Measurements from ENCODE around the gene DISC1.

DISC1 gene

GRCh38 chr1:231690059-231690458 is 63.5 kb downstream of the DISC1 start:
- Histone ChIP-seq H3K27ac (ENCODE audit: low read depth, low read length, poor library complexity, severe bottlenecking) (no peak overlapping the region), H3K9ac (ENCODE audit: low read length) (no peak overlapping the region), H3K4me1 (ENCODE audit: insufficient read depth, low read length, severe bottlenecking) (no peaks in the 10 kb centered on the region), H3K27me3 (ENCODE audit: insufficient read depth, low read length) (no peaks in the 10 kb centered on the region), H3K9me3 (ENCODE audit: low read length) (no peaks in the 10 kb centered on the region), H3K9me2 (ENCODE audit: low read depth, low read length) (no peaks in the 10 kb centered on the region), H3K36me3 (ENCODE audit: insufficient read depth, low read length) (no peaks in the 10 kb centered on the region), H3F3A (ENCODE audit: insufficient read depth, low read length) (no peaks in the 10 kb centered on the region), H3K4me3 (ENCODE audit: low read depth, low read length, poor library complexity, severe bottlenecking) (no peak overlapping the region), H3K4me2 (ENCODE audit: low read length) (no peak overlapping the region), H4K20me1 (ENCODE audit: insufficient read depth, low read length) (no peaks in the 10 kb centered on the region), H3K79me2 (ENCODE audit: insufficient read depth, low read length) (no peaks in the 10 kb centered on the region), H2AFZ (ENCODE audit: low read length) (no peak overlapping the region)
- TF ChIP-seq EZH2 (IDR thresholded peaks at IDR 0.05; ENCODE audit: borderline replicate concordance, low read length) (no peak), CTCF (IDR thresholded peaks at IDR 0.05; ENCODE audit: low read length) (no peak)

GRCh38 chr1:231691618-231692259 is 65.1 kb downstream of the DISC1 start:
- no peaks in the 10 kb centered on the region for H3K9me3 ChIP-seq (ENCODE audit: low read length)
- H3K79me2 ChIP-seq (ENCODE audit: insufficient read depth, low read length): no peaks in the 10 kb centered on the region
- no peak overlapping the region for H3K9ac ChIP-seq (ENCODE audit: low read length)
- no peak overlapping the region for H3K27ac ChIP-seq (ENCODE audit: low read depth, low read length, poor library complexity, severe bottlenecking)
- no peak overlapping the region for H3K4me2 ChIP-seq (ENCODE audit: low read length)
- H3K4me1 ChIP-seq (ENCODE audit: insufficient read depth, low read length, severe bottlenecking): no peaks in the 10 kb centered on the region
- no peak overlapping the region for H3K4me3 ChIP-seq (ENCODE audit: low read depth, low read length, poor library complexity, severe bottlenecking)
- H3F3A ChIP-seq (ENCODE audit: insufficient read depth, low read length): no peaks in the 10 kb centered on the region
- TF ChIP-seq EZH2 (IDR thresholded peaks at IDR 0.05; ENCODE audit: borderline replicate concordance, low read length): no peak
- peak; percentile 83 for TF ChIP-seq CTCF (IDR thresholded peaks at IDR 0.05; ENCODE audit: low read length)
- no peaks in the 10 kb centered on the region for H3K9me2 ChIP-seq (ENCODE audit: low read depth, low read length)
- no peaks in the 10 kb centered on the region for H3K27me3 ChIP-seq (ENCODE audit: insufficient read depth, low read length)
- no peaks in the 10 kb centered on the region for H3K36me3 ChIP-seq (ENCODE audit: insufficient read depth, low read length)
- no peak overlapping the region for H2AFZ ChIP-seq (ENCODE audit: low read length)
- H4K20me1 ChIP-seq (ENCODE audit: insufficient read depth, low read length): no peaks in the 10 kb centered on the region

GRCh38 chr1:231693361-231694074 is 66.9 kb downstream of the DISC1 start:
- no peak overlapping the region for H3K4me2 ChIP-seq (ENCODE audit: low read length)
- no peaks in the 10 kb centered on the region for H3K9me3 ChIP-seq (ENCODE audit: low read length)
- no peaks in the 10 kb centered on the region for H3K4me1 ChIP-seq (ENCODE audit: insufficient read depth, low read length, severe bottlenecking)
- TF ChIP-seq EZH2 (IDR thresholded peaks at IDR 0.05; ENCODE audit: borderline replicate concordance, low read length): no peak
- TF ChIP-seq CTCF (IDR thresholded peaks at IDR 0.05; ENCODE audit: low read length): no peak
- H3K4me3 ChIP-seq (ENCODE audit: low read depth, low read length, poor library complexity, severe bottlenecking): no peak overlapping the region
- no peaks in the 10 kb centered on the region for H3K36me3 ChIP-seq (ENCODE audit: insufficient read depth, low read length)
- H3K27ac ChIP-seq (ENCODE audit: low read depth, low read length, poor library complexity, severe bottlenecking): no peak overlapping the region
- H4K20me1 ChIP-seq (ENCODE audit: insufficient read depth, low read length): no peaks in the 10 kb centered on the region
- H3K79me2 ChIP-seq (ENCODE audit: insufficient read depth, low read length): no peaks in the 10 kb centered on the region
- H3K27me3 ChIP-seq (ENCODE audit: insufficient read depth, low read length): no peaks in the 10 kb centered on the region
- no peak overlapping the region for H2AFZ ChIP-seq (ENCODE audit: low read length)
- H3F3A ChIP-seq (ENCODE audit: insufficient read depth, low read length): no peaks in the 10 kb centered on the region
- no peaks in the 10 kb centered on the region for H3K9me2 ChIP-seq (ENCODE audit: low read depth, low read length)
- no peak overlapping the region for H3K9ac ChIP-seq (ENCODE audit: low read length)

Data from OCI-LY1 (cell line).